Endothelial cell of umbilical vein (primary cell): ENCODE results near the gene CAPN14. TPM values are rescaled to one million over a fixed set of nuclear protein-coding genes. Genes with fewer than 3 reads are reported as not detected.

Experiments used
- BruUV-seq: library from RNA; stranded (reverse); fragments of 400-500 nt; replicated peaks from 2 replicates; lab custom pipeline; 2021; lab: Mats Ljungman, UMichigan
- CTCF ChIA-PET: fragments of 300-600, 350-600 bp; sonication (Branson Sonifier 250); formaldehyde crosslinking; loops from one replicate; lab custom pipeline; 2021; ENCODE audit warnings: antibody characterized with exemption, inconsistent platforms; lab: Charles Lee
- POLR2A ChIA-PET: fragments of 300-600, 350-600 bp; sonication (Branson Sonifier 250); formaldehyde crosslinking; loops from one replicate; lab custom pipeline; 2021; ENCODE audit warnings: antibody characterized with exemption, inconsistent platforms; lab: Charles Lee
- DNase-seq: peaks from one replicate; pipeline ENCODE4 v3.0.0-alpha.2; 2011; ENCODE audit warnings: low read depth, low spot score
- FAIRE-seq: peaks from 2 replicates; lab custom pipeline; 2011; peaks lifted over from hg19 to GRCh38; lab: Jason Lieb, UNC
- H2AFZ ChIP-seq: 2 replicates; pipeline ENCODE4 v1.6.0; 2012; ENCODE audit warnings: low read depth, low read length, control low read depth, inconsistent platforms
- H3K27ac ChIP-seq: 2 replicates; pipeline ENCODE4 v1.5.1; 2011; ENCODE audit warnings: low read depth, mild to moderate bottlenecking, control low read depth, low read length, moderate library complexity; ENCODE audit not compliant: insufficient read depth
- H3K27me3 ChIP-seq, 2 experiments: 2 replicates each; pipeline versions ENCODE4 v1.6.0 to v1.6.1; 2011; ENCODE audit warnings: low read length in 2 of 2, mixed read lengths in 1 of 2; ENCODE audit not compliant: control insufficient read depth in 2 of 2, insufficient read depth in 2 of 2
- H3K36me3 ChIP-seq, 2 experiments: 2 replicates in 1 of 2; 3 replicates in 1 of 2; pipeline ENCODE4 v1.5.1; 2011; ENCODE audit warnings: low read length in 2 of 2, mild to moderate bottlenecking in 1 of 2, moderate library complexity in 1 of 2; ENCODE audit not compliant: control insufficient read depth in 2 of 2, insufficient read depth in 2 of 2; ENCODE audit errors: extremely low read depth in 1 of 2
- H3K4me1 ChIP-seq: 3 replicates; pipeline ENCODE4 v1.5.1; 2011; ENCODE audit warnings: mild to moderate bottlenecking, low read length; ENCODE audit not compliant: control insufficient read depth, insufficient read depth; ENCODE audit errors: extremely low read depth
- H3K4me2 ChIP-seq: 2 replicates; pipeline ENCODE4 v1.6.1; 2011; ENCODE audit warnings: low read length, control low read depth, mixed read lengths; ENCODE audit not compliant: insufficient read depth
- H3K4me3 ChIP-seq, 3 experiments: fragments of 200-600 bp in 1 of 3; sonication (generic), shearing (Covaris generic) in 1 of 3; replicated peaks in 1 of 3; 2 replicates each; pipeline ENCODE4 v1.5.1; 2011 to 2016; ENCODE audit warnings: control low read depth in 3 of 3, low read length in 3 of 3, mild to moderate bottlenecking in 2 of 3, inconsistent platforms in 1 of 3, low read depth in 1 of 3, moderate library complexity in 1 of 3; ENCODE audit not compliant: insufficient read depth in 1 of 3
- H3K79me2 ChIP-seq: 2 replicates; pipeline ENCODE4 v1.6.0; 2012; ENCODE audit warnings: low read length, inconsistent platforms; ENCODE audit not compliant: control insufficient read depth, insufficient read depth
- H3K9ac ChIP-seq: replicated peaks from 2 replicates; pipeline ENCODE3; 2011; ENCODE audit warnings: low read length, control low read depth; ENCODE audit not compliant: insufficient read depth; ENCODE audit errors: extremely low read depth
- H3K9me1 ChIP-seq: replicated peaks from 3 replicates; pipeline ENCODE4 v1.6.0; 2011; ENCODE audit warnings: mild to moderate bottlenecking, low read length; ENCODE audit not compliant: control insufficient read depth, insufficient read depth; ENCODE audit errors: extremely low read depth
- H3K9me3 ChIP-seq: replicated peaks from 2 replicates; pipeline ENCODE4 v1.5.1; 2012; ENCODE audit warnings: low read length, inconsistent platforms; ENCODE audit not compliant: control insufficient read depth, insufficient read depth
- H4K20me1 ChIP-seq: replicated peaks from 2 replicates; pipeline ENCODE3; 2011; ENCODE audit warnings: mild to moderate bottlenecking, low read length; ENCODE audit not compliant: control insufficient read depth, insufficient read depth; ENCODE audit errors: extremely low read depth
- CTCF ChIP-seq, 2 donors: IDR thresholded peaks; 1 replicate in 1 of 2; 2 replicates in 1 of 2; pipeline ENCODE4 v1.5.1; 2011; ENCODE audit warnings: low read length in 2 of 2, mild to moderate bottlenecking in 2 of 2, moderate library complexity in 2 of 2, control low read depth in 1 of 2, inconsistent platforms in 1 of 2, low read depth in 1 of 2; ENCODE audit not compliant: insufficient read depth in 1 of 2; ENCODE audit errors: extremely low read depth in 1 of 2
- EZH2 ChIP-seq: IDR thresholded peaks from 2 replicates; pipeline ENCODE4 v1.6.1; 2012; ENCODE audit warnings: borderline replicate concordance, low read depth, mild to moderate bottlenecking, moderate library complexity, low read length, inconsistent platforms; ENCODE audit not compliant: severe bottlenecking
- FOS ChIP-seq: IDR thresholded peaks from 2 replicates; pipeline ENCODE4 v1.6.1; 2011; ENCODE audit warnings: mild to moderate bottlenecking, low read length, moderate library complexity, borderline replicate concordance; ENCODE audit not compliant: insufficient read depth
- GATA2 ChIP-seq: IDR thresholded peaks from 2 replicates; pipeline ENCODE4 v1.7.0; 2011; ENCODE audit warnings: low read depth, mild to moderate bottlenecking, moderate library complexity, mixed read lengths, low read length; ENCODE audit not compliant: insufficient read length, insufficient read depth
- JUN ChIP-seq: IDR thresholded peaks from 2 replicates; pipeline ENCODE4 v1.6.1; 2011; ENCODE audit warnings: borderline replicate concordance, low read depth; ENCODE audit not compliant: insufficient read length, insufficient read depth
- MAX ChIP-seq: IDR thresholded peaks from 2 replicates; pipeline ENCODE4 v1.6.1; 2011; ENCODE audit not compliant: insufficient read depth, insufficient read length
- MYC ChIP-seq: IDR thresholded peaks from one replicate; pipeline ENCODE4 v1.6.1; 2011; ENCODE audit warnings: mild to moderate bottlenecking, low read depth, low read length
- POLR2A ChIP-seq: IDR thresholded peaks from 2 replicates; pipeline ENCODE4 v1.6.1; 2012; ENCODE audit warnings: low read depth, mild to moderate bottlenecking, control low read depth, low read length
- POLR2AphosphoS5 ChIP-seq: IDR thresholded peaks from 2 replicates; pipeline ENCODE4 v1.6.1; 2012; ENCODE audit warnings: low read depth, mild to moderate bottlenecking, control low read depth, low read length, moderate library complexity; ENCODE audit not compliant: insufficient read depth
- dilution Hi-C: fragments of 300-500 bp; cut with MboI; formaldehyde crosslinking; loops from one replicate; pipeline ENCODE4 v1.15.0; 2019; ENCODE audit warnings: low sequenced_read_pairs; ENCODE audit not compliant: extremely low pct_ligation_motif_present
- intact Hi-C: fragments of 100-400 bp; cut with micrococcal nuclease; formaldehyde crosslinking; loops from one replicate; pipeline ENCODE4 v1.10.0; 2022
- polyA plus RNA-seq, 4 experiments: library from polyadenylated mRNA; depleted of rRNA in 3 of 4; stranded (reverse) in 3 of 4; unstranded in 1 of 4; fragments of >200 nt; gene quantifications; 2 replicates each; pipeline versions ENCODE4 v1.2.1 to v1.2.3, GENCODE V29; 2011 to 2012; ENCODE audit warnings: missing spikeins in 1 of 4
- total RNA-seq: library from RNA; stranded (reverse); gene quantifications from 2 replicates; pipeline ENCODE4 v1.2.3, GENCODE V29; 2021

The CAPN14 gene
- total and polyA plus RNA-seq, 2 donors (not counting 3 experiments of a cell fraction or from before 2014, with no cell fraction given), result 0.01 to 0.15 TPM

- ChIA-PET POLR2A (no interaction called here), CTCF (no interaction called here)
- intact Hi-C loops, result no loop called here
- FAIRE-seq (no peak), DNase-seq (no peak)
- H3K4me2 ChIP-seq, result no peak overlapping the region
- TF ChIP-seq GATA2, result no peak
- TF ChIP-seq MAX, result no peak
- no peak for TF ChIP-seq MYC
- no peak for TF ChIP-seq POLR2AphosphoS5
- no peak for TF ChIP-seq POLR2A
- no peak for TF ChIP-seq JUN
- TF ChIP-seq EZH2, result no peak
- no peak for TF ChIP-seq FOS
- no peak for TF ChIP-seq CTCF (IDR thresholded peaks at IDR 0.05; ENCODE audit: extremely low read depth in 1 of 2, insufficient read depth in 1 of 2, low read depth in 1 of 2, low read length in 2 of 2)
- H4K20me1 ChIP-seq, result no peaks in the 10 kb centered on the region
- no peaks in the 10 kb centered on the region for H3K4me1 ChIP-seq
- no peaks in the 10 kb centered on the region for H3K9me3 ChIP-seq
- H3K9me1 ChIP-seq, result no peaks in the 10 kb centered on the region
- H2AFZ ChIP-seq, result no peak overlapping the region
- no peak overlapping the region for H3K27ac ChIP-seq
- no peaks in the 10 kb centered on the region for H3K79me2 ChIP-seq
- BruUV-seq, result no TSS peak
- H3K4me3 ChIP-seq, result no peak overlapping the region
- no peaks in the 10 kb centered on the region for H3K36me3 ChIP-seq
- dilution Hi-C loops, result no loop called here
- H3K9ac ChIP-seq, result no peak overlapping the region
- H3K27me3 ChIP-seq, result no peaks in the 10 kb centered on the region
These were observed 37.2 kb upstream of the CAPN14 start for GRCh38 chr2:31254237-31255203.
